HEK293T (cell line): ENCODE results near the gene NKPD1.

Source experiments
- ARNT ChIP-seq: fragments of 450-650 bp; IDR thresholded peaks from 2 replicates; pipeline ENCODE4 v1.6.1; 2017; ENCODE audit warnings: mild to moderate bottlenecking
- BHLHE40 ChIP-seq: fragments of 450-650 bp; IDR thresholded peaks from 2 replicates; pipeline ENCODE4 v1.6.1; 2016; ENCODE audit warnings: mild to moderate bottlenecking, moderate library complexity, borderline replicate concordance
- FOXA1 ChIP-seq: fragments of 450-650 bp; IDR thresholded peaks from 2 replicates; pipeline ENCODE4 v1.6.1; 2016; ENCODE audit warnings: mild to moderate bottlenecking
- FOXK2 ChIP-seq: fragments of 450-650 bp; IDR thresholded peaks from 2 replicates; pipeline ENCODE4 v1.6.1; 2016; ENCODE audit warnings: mild to moderate bottlenecking
- HDGF ChIP-seq: fragments of 450-650 bp; IDR thresholded peaks from 2 replicates; pipeline ENCODE4 v1.6.1; 2017; ENCODE audit warnings: antibody characterized with exemption, borderline replicate concordance
- L3MBTL2 ChIP-seq: fragments of 450-650 bp; conservative IDR thresholded peaks from 2 replicates; pipeline ENCODE4 v1.6.1; 2016; ENCODE audit warnings: mild to moderate bottlenecking
- LEF1 ChIP-seq: fragments of 450-650 bp; IDR thresholded peaks from 2 replicates; pipeline ENCODE4 v1.6.1; 2017; ENCODE audit warnings: mild to moderate bottlenecking, borderline replicate concordance
- NFRKB ChIP-seq: fragments of 450-650 bp; IDR thresholded peaks from 2 replicates; pipeline ENCODE4 v1.6.1; 2016; ENCODE audit warnings: mild to moderate bottlenecking, moderate library complexity
- SP1 ChIP-seq: fragments of 450-650 bp; IDR thresholded peaks from 2 replicates; pipeline ENCODE4 v1.6.1; 2017
- SUZ12 ChIP-seq: fragments of 450-650 bp; IDR thresholded peaks from 2 replicates; pipeline ENCODE4 v1.6.1; 2016; ENCODE audit warnings: mild to moderate bottlenecking
- TARDBP ChIP-seq: fragments of 450-650 bp; IDR thresholded peaks from 2 replicates; pipeline ENCODE4 v1.6.1; 2016
- ZNF384 ChIP-seq: fragments of 450-650 bp; IDR thresholded peaks from 2 replicates; pipeline ENCODE4 v1.6.1; 2016
- TF ChIP-seq, protein P1 (sequence below): fragments of 450-650 bp; IDR thresholded peaks from 2 replicates; pipeline ENCODE4 v1.6.1; 2016

DNA sequence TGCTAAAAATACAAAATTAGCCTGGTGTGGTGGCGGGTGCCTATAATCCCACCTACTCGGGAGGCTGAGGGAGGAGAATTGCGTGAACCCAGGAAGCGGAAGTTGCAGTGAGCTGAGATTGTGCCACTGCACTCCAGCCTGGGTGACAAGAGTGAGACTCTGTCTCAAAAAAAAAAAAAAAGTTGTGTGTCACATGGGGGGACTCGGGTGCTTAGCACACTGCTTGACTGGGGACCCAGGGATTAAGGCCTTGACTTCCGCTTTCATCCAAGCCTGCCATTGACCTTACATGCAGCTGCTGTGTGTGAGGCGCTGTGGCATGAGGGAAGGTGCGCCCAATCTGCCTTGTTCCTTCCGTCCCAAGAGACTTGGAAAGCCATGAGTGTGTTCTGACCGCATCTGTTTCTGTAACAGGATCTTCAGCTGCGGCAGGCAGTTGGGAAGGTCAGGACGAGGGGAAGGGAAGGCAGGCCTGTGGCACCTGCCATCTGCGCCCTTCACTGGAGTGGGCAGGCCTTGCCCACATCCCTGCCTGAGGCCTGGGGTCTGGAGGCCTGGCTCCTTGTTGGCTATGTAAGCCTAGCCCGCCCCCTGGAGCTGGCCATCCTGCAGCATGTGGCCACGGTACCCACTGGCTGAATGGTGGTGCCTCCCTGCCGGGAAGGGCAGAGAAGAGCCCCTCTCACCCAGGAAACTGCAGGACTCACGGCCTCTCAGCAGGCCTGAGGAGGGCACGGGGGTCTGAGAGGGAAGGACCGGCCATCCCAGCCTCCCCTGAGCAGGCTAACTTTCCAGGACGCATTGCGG lies 44.8 kb downstream of the NKPD1 start:
- TF ChIP-seq TARDBP (no peak), FOXK2 (no peak), L3MBTL2 (no peak), NFRKB (no peak), FOXA1 (no peak), HDGF (no peak), ARNT (no peak), BHLHE40 (no peak), SP1 (no peak), SUZ12 (no peak), ZNF384 (no peak), LEF1 (no peak)
- TF ChIP-seq, protein P1, sequence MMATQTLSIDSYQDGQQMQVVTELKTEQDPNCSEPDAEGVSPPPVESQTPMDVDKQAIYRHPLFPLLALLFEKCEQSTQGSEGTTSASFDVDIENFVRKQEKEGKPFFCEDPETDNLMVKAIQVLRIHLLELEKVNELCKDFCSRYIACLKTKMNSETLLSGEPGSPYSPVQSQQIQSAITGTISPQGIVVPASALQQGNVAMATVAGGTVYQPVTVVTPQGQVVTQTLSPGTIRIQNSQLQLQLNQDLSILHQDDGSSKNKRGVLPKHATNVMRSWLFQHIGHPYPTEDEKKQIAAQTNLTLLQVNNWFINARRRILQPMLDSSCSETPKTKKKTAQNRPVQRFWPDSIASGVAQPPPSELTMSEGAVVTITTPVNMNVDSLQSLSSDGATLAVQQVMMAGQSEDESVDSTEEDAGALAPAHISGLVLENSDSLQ = no peak
